CD4-positive, alpha-beta T cell treated with Interleukin-1 beta for 1 hour (primary cell): ENCODE measurements around the gene SIRT5.

ENCODE experiments used
- DNase-seq, 2 donors: peaks; one replicate each; pipeline ENCODE4 v3.0.0-alpha.2; 2020 to 2022

The SIRT5 gene

GRCh38 chr6:13638014-13638413, 63.6 kb downstream of the SIRT5 start:
- DNase-seq, result no peak

GRCh38 chr6:13638626-13639025, 64.2 kb downstream of the SIRT5 start:
- DNase-seq, result no peak

DNA sequence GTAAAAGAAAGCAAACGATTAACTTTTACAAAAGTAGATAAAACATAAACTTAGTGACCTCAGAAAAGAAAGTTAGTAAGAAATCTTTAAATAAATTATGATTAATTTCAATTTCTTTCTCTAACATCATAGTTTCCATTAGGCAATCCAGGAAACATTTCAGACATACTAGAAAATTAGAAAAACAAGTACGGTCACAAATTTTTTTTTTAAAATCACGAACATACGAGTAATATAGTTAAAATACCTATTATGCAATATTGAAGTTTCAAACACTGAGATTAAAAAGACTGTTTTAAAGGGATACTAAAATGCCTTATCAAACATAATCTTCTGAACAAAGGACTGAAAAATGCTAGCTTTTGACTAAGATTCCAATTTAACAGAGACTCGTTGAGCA, 66.9 kb downstream of the SIRT5 start:
- no peak for DNase-seq

DNA sequence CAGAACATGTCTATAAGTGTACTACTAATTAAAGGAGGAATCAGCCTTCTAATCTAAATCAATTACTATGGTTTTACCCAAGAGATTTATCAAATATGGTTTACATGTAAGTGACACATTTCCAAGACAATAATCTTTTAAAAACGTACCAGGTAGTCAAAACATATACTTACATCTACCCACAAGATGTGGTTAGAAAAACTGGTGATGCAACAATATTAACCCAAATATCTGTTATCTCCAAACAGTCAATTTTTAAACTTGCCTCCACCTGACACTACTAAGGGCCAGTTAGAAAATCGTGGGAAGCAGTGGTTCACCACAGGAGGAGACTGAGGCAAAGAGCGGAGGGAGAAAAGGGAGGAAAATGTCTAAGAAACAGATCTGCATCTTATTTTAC, 68.7 kb downstream of the SIRT5 start:
- DNase-seq, result no peak

- no peak for DNase-seq
Measured at GRCh38 chr6:13648850-13649249, 74.4 kb downstream of the SIRT5 start.

DNA sequence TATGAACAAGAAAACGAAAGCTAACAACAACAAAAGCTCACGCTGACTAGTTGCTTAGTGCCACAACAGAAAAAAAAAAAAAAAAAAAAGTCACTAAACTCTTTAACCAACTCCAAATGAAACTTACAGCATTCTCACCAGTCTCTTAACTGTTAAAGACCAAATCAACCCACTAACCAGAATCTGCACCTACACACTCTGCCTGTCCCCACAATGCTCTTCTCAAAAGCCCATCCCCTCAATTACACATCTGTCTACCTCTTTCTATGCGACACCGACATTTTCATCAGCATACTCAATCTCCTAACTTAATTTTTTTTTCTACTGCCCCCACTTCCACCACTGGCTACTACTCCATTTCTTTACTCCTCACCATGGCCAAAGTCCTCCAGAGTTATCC, 75.0 kb downstream of the SIRT5 start:
- no peak for DNase-seq

DNA sequence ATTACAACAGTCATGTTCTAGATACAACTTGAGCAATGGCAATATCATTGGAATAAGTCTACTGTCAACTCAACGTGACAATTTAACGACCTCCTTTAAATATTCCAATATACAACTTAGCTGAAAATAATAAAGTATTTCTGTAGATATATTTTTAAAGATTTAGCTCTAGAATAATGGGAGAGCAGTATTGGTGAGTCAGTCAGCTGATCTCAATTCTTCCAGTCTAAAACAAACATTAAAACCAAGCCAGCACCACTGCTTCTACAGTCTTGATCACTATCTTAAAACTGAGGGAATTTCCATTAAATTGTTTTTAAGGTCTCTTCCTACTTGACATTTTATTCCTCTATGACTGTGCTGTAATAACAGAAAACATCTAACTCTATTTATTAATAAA, 78.9 kb downstream of the SIRT5 start:
- DNase-seq, result no peak

- no peak for DNase-seq
Measured at GRCh38 chr6:13654496-13654895, 80.1 kb downstream of the SIRT5 start.

- no peak for DNase-seq
Measured at GRCh38 chr6:13655700-13656099, 81.3 kb downstream of the SIRT5 start.

- no peak for DNase-seq
Measured at GRCh38 chr6:13660273-13660672, 85.9 kb downstream of the SIRT5 start.

DNA sequence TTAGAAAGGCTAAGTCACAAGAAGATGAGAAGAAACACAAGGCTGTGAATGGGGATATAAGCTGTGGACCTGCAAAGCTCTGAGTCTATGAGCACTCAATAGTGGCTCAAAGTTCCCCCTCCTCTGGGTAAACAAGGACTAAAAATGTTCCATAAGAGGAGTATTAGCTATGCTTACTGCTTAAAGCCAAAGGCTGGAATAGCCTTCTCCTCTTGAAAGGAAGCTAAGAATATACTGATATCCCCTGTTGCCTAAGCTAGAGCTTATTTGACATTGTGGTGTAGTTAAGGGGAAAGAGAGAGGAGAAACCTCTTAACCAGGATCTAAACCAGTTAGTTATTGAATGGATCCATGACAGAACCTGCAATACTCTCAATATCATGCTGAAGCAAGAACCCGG, 86.5 kb downstream of the SIRT5 start:
- no peak for DNase-seq

GRCh38 chr6:13661647-13662046, 87.2 kb downstream of the SIRT5 start:
- no peak for DNase-seq

GRCh38 chr6:13662651-13663334, 88.4 kb downstream of the SIRT5 start:
- DNase-seq, result no peak

- no peak for DNase-seq
Measured at GRCh38 chr6:13663986-13664385, 89.6 kb downstream of the SIRT5 start.
